LNCaP clone FGC (cell line): Measurements from ENCODE around the gene MYMX.

ENCODE experiments used
- DNase-seq: peaks from one replicate; pipeline ENCODE4 v3.0.0-alpha.2; 2011; ENCODE audit warnings: low read depth
- H3K4me3 ChIP-seq: 2 replicates; pipeline ENCODE4 v1.5.1; 2011; ENCODE audit warnings: mild to moderate bottlenecking, low read depth, low read length, control low read depth
- CTCF ChIP-seq: IDR thresholded peaks from 2 replicates; pipeline ENCODE4 v1.5.1; 2012; ENCODE audit warnings: mild to moderate bottlenecking; ENCODE audit not compliant: control insufficient read depth, insufficient read depth; ENCODE audit errors: extremely low read depth

MYMX gene

GRCh38 chr6:44203955-44204354 is 12.8 kb upstream of the MYMX start:
- H3K4me3 ChIP-seq: no peak overlapping the region
- DNase-seq: no peak
- no peak for TF ChIP-seq CTCF

GRCh38 chr6:44207966-44208365 is 8.8 kb upstream of the MYMX start:
- H3K4me3 ChIP-seq: no peak overlapping the region
- no peak for DNase-seq
- no peak for TF ChIP-seq CTCF

GRCh38 chr6:44211284-44211683 is 5.4 kb upstream of the MYMX start:
- DNase-seq: no peak
- TF ChIP-seq CTCF: no peak
- H3K4me3 ChIP-seq: no peak overlapping the region

GRCh38 chr6:44214307-44214706 is 2.4 kb upstream of the MYMX start:
- no peak overlapping the region for H3K4me3 ChIP-seq
- TF ChIP-seq CTCF: no peak
- no peak for DNase-seq

GRCh38 chr6:44217332-44218143 is 812 bp downstream of the MYMX start:
- no peak for DNase-seq
- TF ChIP-seq CTCF: no peak
- no peak overlapping the region for H3K4me3 ChIP-seq

GRCh38 chr6:44219053-44219814 is 2.5 kb downstream of the MYMX start:
- no peak for TF ChIP-seq CTCF
- H3K4me3 ChIP-seq: no peak overlapping the region
- no peak for DNase-seq
